Measurements from ENCODE around the gene SSTR4.

Gene SSTR4

DNA sequence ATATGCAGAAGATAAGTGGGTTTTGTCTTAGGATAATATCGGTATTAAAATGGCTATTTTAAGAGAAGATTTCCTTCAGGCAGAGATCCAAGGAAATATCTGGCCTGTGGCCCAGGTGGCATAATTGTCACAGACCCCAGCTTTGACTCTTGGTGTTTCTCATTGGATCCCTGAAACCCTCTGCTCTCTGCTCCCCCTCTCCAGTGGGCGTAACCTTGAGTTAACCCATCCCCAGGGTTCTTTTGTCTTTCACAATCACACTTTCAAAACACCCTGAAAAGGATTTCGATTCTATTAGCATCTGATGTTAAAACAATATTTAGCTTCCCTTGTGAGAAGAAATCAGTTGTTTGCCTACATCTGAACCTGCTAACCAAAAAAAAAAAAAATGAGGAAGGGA lies 7.2 kb downstream of the SSTR4 start:
- no peak for DNase-seq (ENCODE audit: low read depth in 2 of 2)

DNA sequence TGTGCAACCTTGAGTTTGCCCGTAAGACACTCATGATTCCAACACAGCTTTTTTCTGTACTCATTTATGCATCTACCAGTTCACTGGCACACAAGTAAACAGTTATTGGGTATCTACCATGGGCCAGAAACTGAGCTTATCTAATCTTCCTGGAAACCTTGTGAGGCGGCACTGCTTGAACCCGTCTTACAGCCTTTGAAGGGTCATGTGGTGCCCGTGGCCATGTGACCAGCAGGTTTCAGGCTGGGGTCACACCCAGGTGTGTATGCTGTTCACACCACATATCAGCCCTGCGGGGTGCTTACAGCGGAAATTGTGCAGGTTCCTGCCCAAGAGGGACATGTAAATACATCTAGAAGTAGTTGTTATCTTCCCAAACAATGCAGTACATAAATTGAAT lies 8.3 kb downstream of the SSTR4 start:
- DNase-seq (ENCODE audit: low read depth in 2 of 2) = no peak

DNA sequence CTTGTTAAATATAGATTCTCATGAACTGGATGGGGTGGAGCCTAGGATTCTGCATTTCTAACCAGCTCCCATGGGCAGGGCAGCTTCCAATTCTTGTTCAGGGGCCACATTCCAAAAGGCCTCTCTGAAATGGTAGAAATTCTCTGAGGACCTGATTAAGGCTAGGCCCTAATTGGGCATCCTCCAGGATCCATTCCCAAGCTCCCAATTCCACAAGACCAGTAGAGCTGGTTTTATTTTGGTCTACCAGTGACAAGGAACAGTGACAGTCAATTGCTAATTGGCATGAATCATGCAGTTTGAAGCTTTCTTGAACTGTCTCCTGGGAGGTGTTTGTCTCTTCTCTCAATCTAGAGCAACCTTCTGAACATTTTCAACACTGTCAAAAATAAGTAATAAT lies 11.3 kb downstream of the SSTR4 start:
- DNase-seq (ENCODE audit: low read depth in 2 of 2) = no peak

DNA sequence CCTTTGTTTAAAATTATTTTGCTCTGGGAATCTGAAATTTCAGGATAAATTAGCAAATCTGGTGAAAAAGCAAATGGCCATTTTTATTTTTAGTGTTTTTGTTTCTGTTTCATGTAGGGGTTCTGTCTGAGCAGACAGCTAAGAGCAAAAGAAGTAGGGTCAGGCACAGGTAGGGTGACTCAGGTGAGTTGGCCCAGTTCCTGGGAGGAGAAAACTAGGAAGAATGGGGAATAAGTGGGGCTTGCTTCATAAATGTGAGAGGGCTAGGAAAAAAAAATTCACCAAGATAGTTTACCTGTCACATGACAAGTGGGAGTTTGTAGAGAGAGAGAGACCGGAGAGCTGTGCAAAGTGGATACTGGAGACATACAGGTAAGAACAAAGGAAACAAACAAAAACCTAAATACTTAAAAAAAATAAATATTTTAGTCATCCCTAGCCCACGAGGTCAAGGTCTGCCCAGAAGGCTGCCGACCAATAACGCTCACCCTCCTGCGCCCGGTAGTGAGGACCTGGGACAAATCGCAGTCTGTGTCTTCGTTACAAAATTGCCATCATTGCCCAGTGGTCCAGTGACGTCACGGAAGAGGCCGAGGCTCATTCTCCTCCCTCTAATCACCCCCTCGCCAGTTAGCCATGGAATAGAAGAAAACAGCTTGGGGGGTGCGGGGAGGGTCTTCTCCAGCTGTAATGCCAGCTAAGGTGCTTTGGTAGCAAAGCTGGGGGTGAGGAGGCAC lies 12.1 kb downstream of the SSTR4 start:
- DNase-seq (ENCODE audit: low read depth in 2 of 2) = no peak

DNA sequence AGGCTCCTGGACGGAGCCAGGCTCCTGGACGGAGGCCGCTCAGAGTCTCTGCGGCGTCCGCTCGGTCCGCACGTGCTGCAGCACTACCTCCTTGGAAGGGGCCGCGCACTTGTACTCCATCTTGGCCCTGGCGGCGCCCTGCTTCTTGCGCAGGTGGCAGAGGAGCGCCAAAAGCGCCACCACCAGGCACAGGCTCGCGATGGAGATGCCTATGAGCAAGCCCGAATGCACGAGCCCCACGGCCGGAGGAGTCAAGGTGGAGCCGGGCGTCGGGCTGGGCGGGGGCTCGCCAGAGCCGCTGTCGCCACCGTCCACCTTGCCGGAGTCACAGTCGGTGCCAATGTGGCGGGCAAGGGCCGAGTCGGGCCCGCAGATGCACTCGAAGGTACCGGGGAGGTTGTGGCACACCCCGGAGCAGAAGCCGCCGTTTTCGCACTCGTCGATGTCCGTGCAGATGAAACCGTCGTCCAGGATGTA lies 12.7 kb downstream of the SSTR4 start:
- no peak for DNase-seq (ENCODE audit: low read depth in 2 of 2)

DNA sequence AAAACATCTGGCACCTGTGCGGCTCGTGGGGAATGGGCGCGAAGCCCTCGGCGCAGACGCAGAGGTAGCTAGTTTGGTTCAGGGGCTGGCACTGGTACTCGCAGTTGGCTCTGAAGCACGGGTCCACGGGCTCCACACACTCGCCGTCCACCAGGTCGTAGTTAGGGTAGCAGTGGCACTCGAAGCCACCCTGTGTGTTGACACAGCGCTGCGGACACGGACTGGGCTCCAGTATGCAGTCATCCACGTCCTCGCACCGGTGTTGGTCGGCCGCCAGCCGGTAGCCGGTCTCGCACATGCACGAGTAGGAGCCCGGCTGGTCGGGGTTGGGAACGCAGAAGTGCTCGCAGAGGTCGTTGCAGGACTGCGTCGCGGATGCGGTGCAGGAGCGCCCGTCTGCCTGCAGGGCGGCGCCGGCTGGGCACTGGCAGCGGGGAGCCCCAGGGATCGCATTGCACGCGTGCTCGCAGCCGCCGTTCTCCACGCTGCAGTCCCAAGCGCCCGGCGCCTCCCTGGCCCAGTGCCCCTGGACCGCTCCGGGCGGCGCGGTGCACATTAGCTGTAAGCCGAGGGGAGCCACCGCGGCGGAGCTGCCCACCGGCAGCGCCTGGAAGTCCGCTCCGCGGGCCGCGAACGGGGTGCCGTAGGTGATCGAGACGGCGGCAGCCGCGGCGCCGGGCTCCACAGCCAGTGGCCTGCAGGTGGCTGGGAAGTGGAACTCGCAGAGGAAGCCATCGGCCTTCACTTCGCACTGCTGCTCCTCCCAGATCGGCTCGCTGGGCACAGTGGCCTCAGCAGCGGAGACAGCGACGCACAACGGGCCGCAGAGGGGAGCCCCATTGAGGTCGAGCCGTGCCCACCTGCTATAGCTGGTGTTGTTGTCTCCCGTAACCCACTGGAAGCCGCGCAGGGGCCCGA lies 13.4 kb downstream of the SSTR4 start:
- DNase-seq (ENCODE audit: low read depth in 2 of 2) = no peak

DNA sequence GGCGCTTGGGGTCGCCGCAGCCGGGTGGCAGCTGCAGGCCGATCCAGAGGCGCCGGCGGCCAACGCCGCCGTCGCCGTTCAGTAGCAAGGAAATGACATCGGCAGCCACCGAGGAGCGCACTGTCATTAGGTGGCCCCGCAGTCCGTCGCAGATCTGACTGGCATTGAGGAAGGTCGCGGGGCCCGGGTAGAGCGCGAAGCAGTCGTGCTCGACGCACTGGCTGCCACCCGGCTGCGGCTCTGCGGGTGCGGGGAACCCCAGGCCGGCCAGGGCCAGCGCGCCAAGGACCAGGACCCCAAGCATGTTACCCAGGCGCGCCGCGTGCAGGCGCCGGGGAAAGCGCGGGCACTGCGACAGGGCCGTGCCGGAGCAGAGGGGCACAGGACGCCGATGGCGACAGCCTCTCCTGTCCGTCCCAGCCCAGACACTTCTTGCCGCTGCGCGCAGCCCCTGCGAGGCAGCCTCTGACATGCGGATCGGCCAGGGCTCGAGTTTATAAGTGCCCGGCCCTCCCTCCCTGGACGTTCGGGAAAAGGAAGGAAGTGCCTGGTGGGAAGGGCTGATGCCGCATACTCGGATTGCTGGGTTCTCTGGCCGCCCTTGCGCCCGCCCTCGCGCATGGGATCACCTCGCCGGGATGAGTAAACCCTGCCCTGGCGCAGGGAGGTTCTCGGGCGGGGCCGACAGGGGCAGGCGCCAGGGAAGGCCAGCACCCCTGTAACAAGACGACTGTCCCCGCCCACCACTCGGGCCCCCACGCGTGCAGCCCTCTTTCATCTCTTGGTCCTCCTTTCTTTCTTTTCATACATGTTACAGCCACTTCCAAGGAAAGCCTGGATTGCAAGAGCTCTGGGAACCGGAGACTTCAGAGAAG lies 14.3 kb downstream of the SSTR4 start, which contains the start of gene THBD:
Gene THBD (minus strand): TSS at position 472 of the 875 bp plus-strand sequence. CDS start 168 bp downstream, at position 304.
- no peak for DNase-seq (ENCODE audit: low read depth in 2 of 2)

DNA sequence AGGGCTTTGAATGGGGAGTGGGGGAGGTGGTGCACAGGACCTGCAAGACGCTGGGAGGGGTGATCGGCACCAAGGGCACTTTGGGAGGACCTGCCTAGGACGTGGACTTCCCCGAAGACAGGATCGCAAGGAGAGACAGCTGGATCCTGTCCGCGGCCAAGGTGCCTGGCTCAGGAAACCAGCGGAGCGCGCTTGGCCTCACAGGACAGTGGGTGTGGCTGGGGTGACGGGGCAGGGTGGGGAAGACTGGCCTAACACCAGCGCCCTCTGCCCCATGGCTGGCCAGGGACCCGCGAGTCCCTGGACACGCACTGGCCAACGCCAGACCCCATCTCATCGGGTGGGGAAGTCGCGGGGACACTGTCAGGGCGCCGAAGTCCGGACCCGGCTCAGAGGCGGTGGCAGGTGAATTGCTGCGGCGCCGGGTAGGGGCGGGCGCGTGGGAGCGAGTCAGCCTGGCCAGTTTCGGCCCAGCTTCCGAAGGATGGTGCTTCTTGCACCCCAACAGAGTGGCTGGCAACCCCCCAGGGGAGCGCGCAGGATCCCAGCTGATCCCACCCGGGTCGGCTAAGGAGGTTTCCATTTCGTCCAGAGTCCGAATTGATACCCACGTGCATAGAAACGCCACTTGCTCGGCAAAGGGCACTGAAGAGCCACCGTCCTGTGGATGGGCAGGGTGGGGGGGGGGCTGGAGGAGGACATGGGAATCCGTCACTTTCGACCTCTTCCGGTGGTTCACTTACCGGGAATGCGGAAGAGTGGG lies 15.1 kb downstream of the SSTR4 start:
- DNase-seq (ENCODE audit: low read depth in 2 of 2) = no peak

DNA sequence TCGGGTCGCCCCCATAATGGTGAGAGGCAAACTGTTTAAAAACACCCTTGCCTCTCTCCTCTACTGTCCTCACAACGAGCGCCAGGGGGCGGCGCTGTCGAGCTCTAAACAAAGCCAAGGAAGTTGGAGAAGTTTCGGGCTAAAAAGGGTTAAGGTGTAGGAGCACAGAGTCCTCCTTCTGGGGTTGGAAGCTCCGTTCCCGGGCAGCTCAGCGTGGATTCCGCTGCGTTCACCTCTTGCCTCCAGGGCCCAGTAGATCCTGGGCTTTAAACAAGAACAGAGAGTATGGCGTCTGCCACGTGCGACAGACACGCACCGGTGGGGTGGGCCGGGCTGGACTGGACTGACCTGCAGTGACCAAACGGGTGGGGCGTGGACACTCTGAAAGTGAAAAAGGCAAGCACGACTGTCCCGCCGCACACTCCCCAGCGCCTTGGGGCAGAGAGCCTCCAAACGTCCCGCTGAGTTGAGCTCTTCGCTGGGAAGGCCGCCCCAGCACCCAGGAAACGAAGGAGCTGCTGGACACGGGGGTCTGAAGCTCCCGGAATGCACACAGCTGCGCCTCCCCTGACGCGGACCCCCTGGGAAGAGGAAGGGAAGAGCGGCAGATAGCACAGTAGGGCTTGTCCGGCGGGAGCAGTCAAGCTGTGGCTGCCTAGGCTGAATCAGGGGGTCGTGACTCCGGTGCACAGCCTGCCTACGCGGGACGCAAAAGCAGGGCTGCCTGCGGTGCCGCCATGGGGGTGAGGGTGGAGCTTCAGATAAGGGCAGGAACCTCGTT lies 15.9 kb downstream of the SSTR4 start:
- no peak for DNase-seq (ENCODE audit: low read depth in 2 of 2)

DNA sequence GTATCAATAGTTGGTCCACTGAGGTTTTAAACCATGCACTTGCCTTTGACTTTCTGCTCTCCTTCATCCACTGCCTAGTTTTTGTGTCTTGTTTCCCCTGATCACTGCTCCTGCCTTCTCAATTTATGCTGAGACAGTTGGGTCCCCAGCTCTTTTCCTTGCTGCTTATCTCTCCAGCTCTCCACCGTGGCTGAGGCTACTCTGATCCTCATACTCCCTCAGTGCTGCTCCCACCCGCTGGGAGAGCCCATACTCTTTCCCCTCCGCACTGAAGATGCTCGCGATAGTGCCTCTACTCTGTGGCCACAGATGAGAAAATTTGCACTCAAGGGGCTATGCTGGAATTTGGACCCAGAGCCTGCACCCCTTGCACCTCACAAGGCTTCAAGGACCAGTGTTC lies 17.8 kb downstream of the SSTR4 start:
- DNase-seq (ENCODE audit: low read depth in 2 of 2) = no peak

DNA sequence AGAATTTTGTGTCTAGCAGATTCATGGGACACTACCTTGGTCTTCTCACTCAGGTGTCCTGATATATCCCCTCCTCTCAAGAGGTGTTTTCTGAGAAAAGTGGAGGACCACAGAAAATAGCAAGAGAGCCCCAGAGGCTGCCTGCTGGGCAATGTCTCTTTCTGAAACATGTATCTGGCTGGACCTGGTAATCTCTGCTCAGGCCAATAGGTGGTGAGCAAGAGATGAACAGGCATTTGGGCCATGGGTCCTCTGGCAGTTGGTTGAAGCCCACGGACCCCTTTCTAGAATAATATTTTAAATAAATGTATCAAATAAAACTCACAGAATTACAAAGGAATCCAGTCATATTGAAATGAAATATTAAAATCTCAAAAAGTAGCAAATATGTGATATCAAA lies 23.1 kb downstream of the SSTR4 start:
- DNase-seq (ENCODE audit: low read depth in 2 of 2) = no peak

DNA sequence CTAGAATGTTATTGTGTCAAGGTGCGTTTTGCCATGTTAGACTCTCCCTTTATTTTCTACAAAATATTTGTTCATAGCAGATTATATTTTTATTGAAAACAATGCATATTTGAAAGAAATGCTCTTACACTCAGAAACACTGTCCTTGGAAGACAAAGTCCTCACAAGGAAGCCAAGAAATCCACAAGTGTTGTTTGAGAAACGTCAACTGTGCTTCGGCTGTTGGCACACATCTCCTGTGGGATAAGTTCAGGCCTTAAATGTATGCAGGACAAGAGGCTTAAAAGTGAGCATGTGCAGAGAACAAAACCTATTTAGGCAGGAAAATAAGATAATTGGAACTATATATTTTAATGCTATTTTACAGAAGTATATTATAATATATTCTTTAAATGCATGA lies 23.9 kb downstream of the SSTR4 start:
- no peak for DNase-seq (ENCODE audit: low read depth in 2 of 2)

DNA sequence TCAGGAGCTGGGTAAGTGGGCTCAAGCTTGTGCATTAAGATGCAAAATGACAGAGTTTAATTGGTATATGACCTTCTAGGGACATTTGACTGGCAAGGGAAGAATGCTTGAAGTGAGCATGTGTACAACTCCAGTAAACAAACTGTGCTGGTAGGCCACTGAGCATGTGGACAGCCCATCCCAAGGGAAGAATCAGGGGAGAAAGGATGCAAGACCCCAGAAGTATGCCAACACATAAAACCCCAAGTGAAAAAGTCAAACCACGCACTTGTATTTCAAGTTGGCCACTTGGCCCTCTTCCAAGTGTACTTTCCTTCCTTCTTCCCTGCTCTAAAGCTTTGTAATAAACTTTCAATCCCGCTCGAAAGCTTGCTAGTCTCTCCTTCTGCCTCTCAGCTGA lies 24.7 kb downstream of the SSTR4 start:
- no peak for DNase-seq (ENCODE audit: low read depth in 2 of 2)

DNA sequence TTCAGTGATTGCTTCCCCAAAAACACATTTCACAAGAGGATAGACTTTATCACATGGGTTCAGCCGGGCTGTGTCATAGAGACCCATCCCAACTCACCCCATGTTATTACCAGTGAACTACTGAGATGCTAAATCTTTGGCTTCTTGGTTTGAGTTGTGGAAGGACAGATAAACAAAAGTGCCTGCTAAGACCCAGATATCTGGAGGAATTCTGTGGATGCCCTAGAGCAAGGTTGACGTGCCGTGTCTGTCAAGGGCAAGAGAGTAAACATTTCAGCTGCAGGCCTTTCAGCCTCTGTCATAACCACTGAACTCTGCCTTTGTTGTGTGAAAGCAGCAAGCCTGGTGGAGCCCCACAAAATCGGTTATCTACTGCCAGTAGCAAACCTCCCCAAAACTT lies 25.5 kb downstream of the SSTR4 start:
- DNase-seq (ENCODE audit: low read depth in 2 of 2) = no peak

DNA sequence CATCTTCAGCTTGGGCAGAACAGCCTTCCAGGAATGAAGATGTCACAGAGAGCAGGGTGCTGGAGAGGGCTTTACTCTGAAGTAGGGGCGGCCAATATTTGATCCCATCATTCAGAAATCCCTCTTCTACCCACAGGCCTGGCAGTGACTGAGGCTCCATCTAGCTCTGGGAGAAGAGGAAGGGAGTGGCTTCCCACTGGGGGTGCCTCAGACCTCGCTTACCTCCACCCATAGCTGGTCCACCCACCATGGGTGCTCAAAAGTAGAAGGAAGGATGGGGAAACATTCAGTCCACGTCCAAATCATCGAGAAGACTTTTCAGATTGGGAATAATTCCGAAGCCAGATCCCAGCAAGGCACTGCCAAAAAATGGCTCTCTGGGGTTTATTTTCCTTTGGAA lies 26.1 kb downstream of the SSTR4 start:
- no peak for DNase-seq (ENCODE audit: low read depth in 2 of 2)

DNA sequence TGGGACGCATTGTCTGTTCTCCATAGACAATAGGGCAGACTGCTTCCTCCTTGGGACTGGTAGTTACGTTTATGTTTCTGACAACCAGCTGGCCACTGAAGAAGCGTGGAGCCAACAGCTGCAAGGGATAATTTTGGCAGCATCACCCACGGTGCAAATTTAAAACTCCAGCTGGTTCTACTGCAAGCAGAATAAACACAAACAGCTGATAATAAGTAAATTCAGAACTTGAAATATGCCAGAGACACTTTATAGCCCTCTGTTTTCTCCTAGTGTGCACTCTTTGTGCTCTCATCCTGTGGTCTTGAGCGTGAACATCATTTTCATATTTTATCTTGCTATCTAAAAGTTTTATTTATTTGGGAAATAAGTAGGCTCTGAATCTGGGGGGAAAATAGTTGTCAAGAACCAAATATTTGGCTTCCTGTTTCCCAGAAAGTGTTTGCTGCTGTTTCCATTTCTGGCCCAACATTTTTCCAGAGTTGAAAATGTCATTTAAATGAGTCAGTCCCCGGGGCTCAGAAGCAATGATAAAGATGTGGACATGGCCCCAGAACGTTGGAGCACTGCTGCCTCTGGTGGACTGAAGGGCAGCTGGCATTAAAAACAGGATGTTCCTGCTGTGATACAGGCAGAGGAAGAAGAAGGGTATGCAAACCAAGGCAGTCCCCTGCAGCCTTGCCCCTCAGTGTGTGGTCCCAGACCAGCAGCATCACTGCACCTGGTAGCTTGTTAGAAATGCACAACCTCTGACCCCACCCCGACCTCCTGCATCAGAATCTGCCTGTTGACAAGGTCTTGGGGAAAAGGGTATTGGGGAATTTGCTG lies 26.8 kb downstream of the SSTR4 start:
- DNase-seq (ENCODE audit: low read depth in 2 of 2) = no peak

DNA sequence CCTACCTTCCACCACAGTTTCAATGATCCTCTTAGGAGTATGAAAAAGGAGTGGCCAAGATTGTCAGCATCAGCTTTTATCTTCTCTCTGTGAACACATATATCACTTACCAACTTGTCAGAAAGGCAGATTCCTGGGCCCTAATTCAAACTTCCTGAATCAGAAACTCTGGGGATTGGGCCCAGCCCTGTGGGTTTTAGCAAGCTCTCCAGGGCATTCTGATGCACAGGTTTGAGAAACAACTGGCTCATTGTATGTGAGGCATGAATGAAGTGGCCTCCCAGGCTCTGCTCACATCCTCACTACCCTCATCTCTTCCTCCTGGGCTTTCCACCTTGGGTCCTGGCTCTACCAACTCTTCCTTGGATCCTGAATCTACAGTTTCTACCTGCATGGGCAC lies 27.5 kb downstream of the SSTR4 start:
- no peak for DNase-seq (ENCODE audit: low read depth in 2 of 2)

DNA sequence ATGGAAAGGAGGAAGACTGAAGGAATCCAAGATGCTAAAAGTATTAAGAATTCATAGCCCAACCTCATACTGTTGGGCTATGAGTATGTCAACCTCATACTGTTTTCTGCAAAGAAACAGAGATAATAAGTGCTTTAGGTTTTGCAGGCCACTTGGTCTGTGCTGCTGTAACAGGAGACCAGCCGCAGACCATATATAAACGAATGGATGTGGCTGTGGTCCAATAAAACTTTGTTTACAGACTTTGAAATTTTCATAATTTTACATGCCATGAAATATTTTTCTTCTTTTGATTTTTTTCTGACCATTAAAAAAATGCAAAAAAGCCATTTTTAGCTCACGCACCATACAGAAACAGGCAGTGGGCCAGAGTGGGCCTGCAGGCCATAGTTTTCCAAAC lies 28.1 kb downstream of the SSTR4 start:
- DNase-seq (ENCODE audit: low read depth in 2 of 2) = no peak

DNA sequence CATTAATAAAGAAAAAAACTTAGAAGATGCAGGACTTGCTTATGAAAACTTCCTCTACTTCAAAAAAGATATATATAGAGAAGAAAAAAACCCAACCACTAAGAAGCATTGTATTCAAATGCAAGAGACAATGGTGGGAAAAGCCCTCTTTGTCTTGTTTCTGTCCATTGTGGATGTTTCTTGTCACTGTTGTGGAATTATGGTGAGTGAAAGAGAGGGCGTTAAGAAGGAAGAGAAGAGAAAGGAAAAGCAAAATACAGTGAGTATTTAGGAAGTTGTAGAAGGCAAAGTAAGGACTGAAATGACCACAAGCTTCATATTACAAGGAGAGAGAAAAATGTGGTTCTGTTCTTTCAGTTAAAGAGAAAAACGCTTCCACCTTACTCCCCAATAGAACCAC lies 28.5 kb downstream of the SSTR4 start:
- no peak for DNase-seq (ENCODE audit: low read depth in 2 of 2)
